GM10248 (cell line): Measurements from ENCODE around the gene PTPN1.

Experiments
- CTCF ChIA-PET: fragments of 300-600 bp; sonication (Branson Sonifier 250); formaldehyde crosslinking; extraction: SDS; loops from one replicate; lab custom pipeline; 2021; ENCODE audit warnings: antibody characterized with exemption; lab: Yijun Ruan, JAX
- POLR2A ChIA-PET: fragments of 350-650 bp; sonication (Branson Sonifier 250); formaldehyde crosslinking; extraction: SDS; loops from one replicate; lab custom pipeline; 2020; ENCODE audit warnings: antibody characterized with exemption; lab: Yijun Ruan, JAX
- DNase-seq: peaks from one replicate; pipeline ENCODE4 v3.0.0; 2012; ENCODE audit errors: extremely low spot score
- TF ChIP-seq, protein P1 (sequence below): IDR thresholded peaks from 2 replicates; pipeline ENCODE4 v1.5.1; 2012; ENCODE audit warnings: mild to moderate bottlenecking, low read depth; ENCODE audit errors: extremely low read depth, missing control alignments, control extremely low read depth

PTPN1 gene

GRCh38 chr20:50514750-50515149 is 4.6 kb downstream of the PTPN1 start:
- POLR2A ChIA-PET, result no interaction called here
- no peak for DNase-seq
- CTCF ChIA-PET, result interaction anchor here (1.2 to 8.3 kb wide), 7 partner anchors 8 to 61 kb away, joined by 4 to 44 read pairs (median 9); no protein-coding TSS in a partner anchor
- TF ChIP-seq, protein P1, sequence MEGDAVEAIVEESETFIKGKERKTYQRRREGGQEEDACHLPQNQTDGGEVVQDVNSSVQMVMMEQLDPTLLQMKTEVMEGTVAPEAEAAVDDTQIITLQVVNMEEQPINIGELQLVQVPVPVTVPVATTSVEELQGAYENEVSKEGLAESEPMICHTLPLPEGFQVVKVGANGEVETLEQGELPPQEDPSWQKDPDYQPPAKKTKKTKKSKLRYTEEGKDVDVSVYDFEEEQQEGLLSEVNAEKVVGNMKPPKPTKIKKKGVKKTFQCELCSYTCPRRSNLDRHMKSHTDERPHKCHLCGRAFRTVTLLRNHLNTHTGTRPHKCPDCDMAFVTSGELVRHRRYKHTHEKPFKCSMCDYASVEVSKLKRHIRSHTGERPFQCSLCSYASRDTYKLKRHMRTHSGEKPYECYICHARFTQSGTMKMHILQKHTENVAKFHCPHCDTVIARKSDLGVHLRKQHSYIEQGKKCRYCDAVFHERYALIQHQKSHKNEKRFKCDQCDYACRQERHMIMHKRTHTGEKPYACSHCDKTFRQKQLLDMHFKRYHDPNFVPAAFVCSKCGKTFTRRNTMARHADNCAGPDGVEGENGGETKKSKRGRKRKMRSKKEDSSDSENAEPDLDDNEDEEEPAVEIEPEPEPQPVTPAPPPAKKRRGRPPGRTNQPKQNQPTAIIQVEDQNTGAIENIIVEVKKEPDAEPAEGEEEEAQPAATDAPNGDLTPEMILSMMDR, result no peak

DNA sequence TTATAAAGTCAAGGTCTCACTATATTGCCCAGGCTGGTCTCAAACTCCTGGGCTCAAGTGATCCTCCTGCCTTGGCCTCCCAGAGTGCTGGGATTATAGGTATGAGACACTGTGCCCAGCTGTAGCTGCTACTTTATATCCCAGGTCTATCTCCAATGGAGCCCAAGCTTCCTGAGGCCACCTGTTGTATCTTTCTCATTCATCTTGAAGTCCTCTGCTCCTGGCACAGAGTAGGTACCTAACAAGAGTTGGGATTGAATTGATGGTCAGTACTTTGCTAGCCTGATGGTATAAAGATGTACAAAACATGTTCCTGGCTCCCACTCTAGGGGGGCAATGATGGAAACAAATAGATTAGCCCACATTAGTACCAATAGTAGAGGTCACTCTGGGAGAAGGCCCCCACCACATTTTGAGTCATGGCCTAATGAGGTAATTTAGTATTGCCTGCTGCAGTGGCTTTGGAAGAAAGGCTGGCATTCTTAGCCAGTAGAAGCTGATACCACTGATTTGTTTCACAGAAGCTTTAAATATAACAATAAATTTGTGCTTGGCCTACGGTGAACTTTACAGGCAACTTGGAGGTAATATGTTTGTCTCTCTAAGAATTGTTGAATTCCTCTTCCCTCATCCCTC is 5.4 kb downstream of the PTPN1 start:
- no peak for DNase-seq
- CTCF ChIA-PET, result interaction anchor here (1.0 to 8.3 kb wide), 8 partner anchors 10 to 60 kb away, joined by 3 to 44 read pairs (median 4); no protein-coding TSS in a partner anchor
- TF ChIP-seq, protein P1, result no peak
- POLR2A ChIA-PET, result interaction anchor here (0.5 to 1.0 kb wide), 2 partner anchors 8 to 51 kb away, joined by 3 read pairs; no protein-coding TSS in a partner anchor

DNA sequence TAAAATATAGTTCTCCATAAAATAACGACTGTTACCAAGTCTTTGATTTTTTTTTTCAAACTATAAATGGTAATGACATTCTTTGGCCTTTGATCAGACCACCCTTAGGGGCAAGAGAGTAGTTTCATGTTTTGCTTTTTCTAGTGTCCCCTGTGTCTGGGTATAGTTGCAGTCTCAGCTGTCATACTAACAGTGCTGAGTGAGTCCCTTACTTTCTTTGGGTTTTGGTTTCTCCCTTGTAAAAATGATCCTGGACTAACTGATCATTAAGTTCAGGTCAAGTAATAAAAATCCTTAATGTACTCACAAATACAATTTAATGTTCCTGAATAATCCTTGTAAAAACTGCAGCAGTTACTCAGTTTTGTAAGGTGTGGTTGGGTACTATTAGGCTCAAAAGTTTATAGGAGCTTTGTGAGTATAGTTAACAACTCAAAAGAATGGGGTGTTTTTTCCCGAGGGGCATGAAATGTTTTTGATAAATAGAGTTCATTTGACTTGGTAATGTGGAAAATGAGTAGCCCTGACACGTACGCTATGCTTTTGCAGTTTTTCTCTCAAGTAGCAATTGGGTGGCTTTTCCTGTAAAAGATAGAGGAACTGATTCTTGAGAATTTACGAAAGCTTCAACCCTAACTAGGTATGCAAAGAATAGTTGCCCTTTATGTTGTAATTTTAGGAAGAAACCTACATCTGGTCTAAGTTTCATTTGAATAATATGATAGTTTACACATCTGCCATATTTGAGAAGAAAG is 6.2 kb downstream of the PTPN1 start:
- TF ChIP-seq, protein P1, result no peak
- DNase-seq, result peak; percentile 34
- ChIA-PET POLR2A (interaction anchor here (0.5 to 1.0 kb wide), 3 partner anchors 8 to 72 kb away, joined by 3 to 8 read pairs (median 3); no protein-coding TSS in a partner anchor), CTCF (interaction anchor here (1.0 to 8.3 kb wide), 7 partner anchors 9 to 54 kb away, joined by 3 to 44 read pairs (median 3); no protein-coding TSS in a partner anchor)

DNA sequence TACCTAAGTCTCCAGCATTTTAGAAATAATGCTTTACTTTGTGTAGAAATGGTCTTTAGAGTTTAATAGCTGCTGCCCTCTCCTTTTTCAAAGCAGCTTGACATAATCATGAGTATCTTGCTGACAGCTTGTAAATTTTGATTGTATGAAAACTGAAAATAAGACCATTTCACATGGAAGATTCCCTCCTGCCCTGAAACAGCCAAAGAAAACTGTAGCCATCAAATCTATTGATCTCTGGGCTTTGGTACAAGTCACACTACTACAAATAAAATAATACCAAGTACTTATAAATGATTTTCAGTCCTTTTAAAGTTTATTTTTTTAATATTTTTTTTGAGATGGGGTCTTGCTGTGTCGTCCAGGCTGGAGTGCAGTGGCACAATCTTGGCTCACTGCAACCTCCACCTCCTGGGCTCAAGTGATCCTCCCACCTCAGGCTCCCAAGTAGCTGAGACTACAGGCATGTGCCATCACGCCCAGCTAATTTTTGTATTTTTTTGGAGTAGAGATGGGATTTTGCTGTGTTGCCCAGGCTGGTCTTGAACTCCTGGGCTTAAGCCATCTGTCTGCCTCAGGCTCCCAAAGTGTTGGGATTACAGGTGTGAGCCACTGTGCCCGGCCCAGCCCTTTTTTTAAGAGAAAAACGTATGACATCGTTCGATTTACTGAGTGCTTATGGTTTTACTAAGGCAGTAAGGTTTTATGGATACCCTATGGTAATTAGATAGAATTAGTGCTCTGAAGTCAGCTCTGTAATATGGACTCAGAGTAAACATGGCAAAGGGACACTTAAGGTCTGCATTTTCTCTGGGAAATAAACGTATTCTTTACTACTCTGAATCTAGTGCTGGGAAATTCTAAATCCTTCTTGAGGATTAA is 7.0 kb downstream of the PTPN1 start:
- ChIA-PET CTCF (interaction anchor here (0.6 to 8.3 kb wide), 7 partner anchors 9 to 62 kb away, joined by 3 to 44 read pairs (median 3); no protein-coding TSS in a partner anchor), POLR2A (no interaction called here)
- TF ChIP-seq, protein P1, result no peak
- DNase-seq, result no peak

GRCh38 chr20:50517817-50518154 is 7.6 kb downstream of the PTPN1 start:
- POLR2A ChIA-PET, result no interaction called here
- TF ChIP-seq, protein P1, result no peak
- CTCF ChIA-PET, result interaction anchor here (0.9 to 8.3 kb wide), 4 partner anchors 8 to 61 kb away, joined by 3 to 44 read pairs (median 6); no protein-coding TSS in a partner anchor

More at GRCh38 chr20:50517817-50518154, 7.6 kb downstream of the PTPN1 start:
- no peak for DNase-seq
